A673 (cell line): ENCODE data around the gene KIAA0825. TPM values are rescaled to one million over a fixed set of nuclear protein-coding genes. Genes with fewer than 3 reads are reported as not detected.

Experiments used
- BruUV-seq: library from RNA; stranded (reverse); fragments of 400-500 nt; replicated peaks from 2 replicates; lab custom pipeline; 2021; lab: Mats Ljungman, UMichigan
- CTCF ChIA-PET: fragments of 300-600 bp; sonication (Branson Sonifier 250); formaldehyde crosslinking; loops from one replicate; lab custom pipeline; 2022; ENCODE audit warnings: antibody characterized with exemption; lab: Charles Lee
- POLR2A ChIA-PET: fragments of 300-600 bp; sonication (Branson Sonifier 250); formaldehyde crosslinking; loops from one replicate; lab custom pipeline; 2022; ENCODE audit warnings: antibody characterized with exemption; ENCODE audit not compliant: low non-redundant PET; lab: Charles Lee
- DNase-seq: peaks from one replicate; pipeline ENCODE4 v3.0.0-alpha.2; 2015; ENCODE audit warnings: low spot score
- H3K27ac ChIP-seq: fragments of 200-600 bp; sonication (generic); 2 replicates; pipeline ENCODE4 v1.5.1; 2016; ENCODE audit warnings: mixed run types, low read depth, mild to moderate bottlenecking, mixed read lengths, antibody characterized with exemption, low read length; ENCODE audit not compliant: poor library complexity, severe bottlenecking
- H3K27me3 ChIP-seq: fragments of 200-600 bp; sonication (generic); replicated peaks from 2 replicates; pipeline ENCODE4 v1.6.1; 2017; ENCODE audit warnings: mixed run types, low read depth, mild to moderate bottlenecking, mixed read lengths, antibody characterized with exemption, low read length; ENCODE audit not compliant: insufficient read depth, poor library complexity
- H3K36me3 ChIP-seq: fragments of 200-600 bp; sonication (generic); 2 replicates; pipeline ENCODE4 v1.6.1; 2016; ENCODE audit warnings: mixed run types, mild to moderate bottlenecking, mixed read lengths, antibody characterized with exemption, low read length; ENCODE audit not compliant: insufficient read depth, poor library complexity, severe bottlenecking
- H3K4me1 ChIP-seq: fragments of 200-600 bp; sonication (generic); 2 replicates; pipeline ENCODE4 v1.6.1; 2017; ENCODE audit warnings: mixed run types, mild to moderate bottlenecking, mixed read lengths, antibody characterized with exemption, low read length; ENCODE audit not compliant: insufficient read depth, poor library complexity, severe bottlenecking
- H3K4me3 ChIP-seq: fragments of 200-600 bp; sonication (generic); 2 replicates; pipeline ENCODE4 v1.5.1; 2016; ENCODE audit warnings: low read depth, mixed run types, mild to moderate bottlenecking, mixed read lengths, low read length; ENCODE audit not compliant: poor library complexity, severe bottlenecking
- H3K9me3 ChIP-seq: fragments of 200-600 bp; sonication (generic); 2 replicates; pipeline ENCODE4 v1.6.1; 2016; ENCODE audit warnings: mixed run types, low read depth, mild to moderate bottlenecking, mixed read lengths, antibody characterized with exemption, low read length; ENCODE audit not compliant: poor library complexity, severe bottlenecking
- CTCF ChIP-seq: fragments of 300-800, 200-600 bp; sonication (generic); conservative IDR thresholded peaks from 2 replicates; pipeline ENCODE4 v1.5.1; 2017; ENCODE audit warnings: low read depth, mild to moderate bottlenecking, antibody characterized with exemption, low read length, moderate library complexity, mixed read lengths
- EZH2 ChIP-seq: fragments of 200-600 bp; sonication (generic); IDR thresholded peaks from 2 replicates; pipeline ENCODE4 v1.6.1; 2017; ENCODE audit warnings: borderline replicate concordance, low read depth, mild to moderate bottlenecking, mixed read lengths, antibody characterized with exemption, low read length; ENCODE audit not compliant: poor library complexity, severe bottlenecking
- intact Hi-C: fragments of 100-400 bp; cut with micrococcal nuclease; formaldehyde crosslinking; loops from one replicate; pipeline ENCODE4 v1.10.0; 2022; ENCODE audit not compliant: unreplicated experiment
- total RNA-seq: library from RNA; stranded (reverse); gene quantifications from 2 replicates; pipeline ENCODE4 v1.2.3, GENCODE V29; 2021

Gene KIAA0825
- total RNA-seq, 1 experiment from 2014 or later: 1.2 TPM

- DNase-seq: no peak
- CTCF ChIA-PET: no interaction called here
- Histone ChIP-seq H3K4me3 (no peak overlapping the region), H3K27ac (no peak overlapping the region), H3K36me3 (no peaks in the 10 kb centered on the region), H3K4me1 (no peaks in the 10 kb centered on the region), H3K9me3 (no peaks in the 10 kb centered on the region), H3K27me3 (no peaks in the 10 kb centered on the region)
- TF ChIP-seq CTCF: no peak
- no peak for TF ChIP-seq EZH2
- no TSS peak for BruUV-seq
- intact Hi-C loops: no loop called here
- POLR2A ChIA-PET: no interaction called here
These were observed 240.3 kb downstream of the KIAA0825 start for GRCh38 chr5:94378062-94378461.

GRCh38 chr5:94376672-94377345, 241.6 kb downstream of the KIAA0825 start:
- DNase-seq: no peak
- POLR2A ChIA-PET: no interaction called here

GRCh38 chr5:94375801-94376200, 242.6 kb downstream of the KIAA0825 start:
- H3K9me3 ChIP-seq: no peaks in the 10 kb centered on the region
- POLR2A ChIA-PET: no interaction called here
- TF ChIP-seq CTCF: no peak
- no peak for TF ChIP-seq EZH2
- H3K4me1 ChIP-seq: no peaks in the 10 kb centered on the region
- BruUV-seq: no TSS peak
- no peak overlapping the region for H3K4me3 ChIP-seq
- no peak overlapping the region for H3K27ac ChIP-seq
- CTCF ChIA-PET: no interaction called here
- peak; percentile 23 for DNase-seq
- H3K36me3 ChIP-seq: no peaks in the 10 kb centered on the region
- intact Hi-C loops: no loop called here
- no peaks in the 10 kb centered on the region for H3K27me3 ChIP-seq

More at GRCh38 chr5:94376672-94377345, 241.6 kb downstream of the KIAA0825 start:
- Histone ChIP-seq H3K36me3 (no peaks in the 10 kb centered on the region), H3K4me1 (no peaks in the 10 kb centered on the region), H3K27me3 (no peaks in the 10 kb centered on the region), H3K27ac (no peak overlapping the region), H3K4me3 (no peak overlapping the region), H3K9me3 (no peaks in the 10 kb centered on the region)
- BruUV-seq: no TSS peak
- CTCF ChIA-PET: no interaction called here
- intact Hi-C loops: no loop called here
- no peak for TF ChIP-seq CTCF
- no peak for TF ChIP-seq EZH2
